CD14-positive monocyte (primary cell): Measurements from ENCODE around the gene ADNP2. TPM values are rescaled to one million over a fixed set of nuclear protein-coding genes. Genes with fewer than 3 reads are reported as not detected.

ENCODE experiments used
- DNase-seq, 3 donors: peaks; one replicate each; pipeline ENCODE4 v3.0.0-alpha.2; 2011 to 2022
- H2AFZ ChIP-seq: 2 replicates; pipeline ENCODE4 v1.6.0; 2012; ENCODE audit warnings: mild to moderate bottlenecking, low read depth, low read length, inconsistent platforms; ENCODE audit not compliant: insufficient read depth, poor library complexity, severe bottlenecking
- H3K27ac ChIP-seq, 2 donors: 1 replicate in 1 of 2; 2 replicates in 1 of 2; pipeline ENCODE4 v1.5.1; 2012 to 2013; ENCODE audit warnings: low read length in 2 of 2, control low read depth in 1 of 2, inconsistent platforms in 1 of 2, low read depth in 1 of 2, mild to moderate bottlenecking in 1 of 2
- H3K27me3 ChIP-seq, 2 donors: one replicate each; pipeline versions ENCODE4 v1.6.0 to v1.6.1; 2011 to 2013; ENCODE audit warnings: low read length in 2 of 2; ENCODE audit not compliant: control insufficient read depth in 2 of 2, insufficient read depth in 2 of 2
- H3K36me3 ChIP-seq, 2 donors: replicated peaks in 1 of 2; 1 replicate in 1 of 2; 2 replicates in 1 of 2; pipeline versions ENCODE4 v1.5.1 to v1.6.1; 2012 to 2013; ENCODE audit warnings: low read length in 2 of 2, control low read depth in 1 of 2, inconsistent platforms in 1 of 2, mild to moderate bottlenecking in 1 of 2; ENCODE audit not compliant: insufficient read depth in 2 of 2, control insufficient read depth in 1 of 2
- H3K4me1 ChIP-seq, 2 donors: 1 replicate in 1 of 2; 2 replicates in 1 of 2; pipeline versions ENCODE4 v1.5.1 to v1.6.1; 2012 to 2013; ENCODE audit warnings: low read length in 2 of 2, control low read depth in 1 of 2, inconsistent platforms in 1 of 2, mild to moderate bottlenecking in 1 of 2, moderate library complexity in 1 of 2; ENCODE audit not compliant: insufficient read depth in 2 of 2, control insufficient read depth in 1 of 2
- H3K4me2 ChIP-seq: replicated peaks from 2 replicates; pipeline ENCODE3; 2012; ENCODE audit warnings: low read length, moderate library complexity, mild to moderate bottlenecking; ENCODE audit not compliant: poor library complexity, severe bottlenecking; ENCODE audit errors: extremely low read depth
- H3K4me3 ChIP-seq, 3 experiments: fragments of 200-600 bp in 1 of 3; sonication (generic) in 1 of 3; replicated peaks in 1 of 3; 1 replicate in 2 of 3; 2 replicates in 1 of 3; pipeline ENCODE4 v1.5.1; 2011 to 2013; ENCODE audit warnings: low read length in 3 of 3, mild to moderate bottlenecking in 3 of 3, control low read depth in 2 of 3, low read depth in 2 of 3, inconsistent platforms in 1 of 3, moderate library complexity in 1 of 3
- H3K79me2 ChIP-seq: 2 replicates; pipeline ENCODE4 v1.6.0; 2012; ENCODE audit warnings: mild to moderate bottlenecking, control low read depth, inconsistent platforms, low read length, moderate library complexity; ENCODE audit not compliant: insufficient read depth
- H3K9ac ChIP-seq: 2 replicates; pipeline ENCODE4 v1.6.0; 2017; ENCODE audit warnings: low read length, mild to moderate bottlenecking; ENCODE audit not compliant: insufficient read depth, poor library complexity, severe bottlenecking
- H3K9me3 ChIP-seq, 2 donors: replicated peaks in 1 of 2; 1 replicate in 1 of 2; 2 replicates in 1 of 2; pipeline versions ENCODE4 v1.5.1 to v1.6.1; 2012 to 2013; ENCODE audit warnings: low read length in 2 of 2, control low read depth in 1 of 2; ENCODE audit not compliant: control insufficient read depth in 1 of 2, insufficient read depth in 1 of 2
- H4K20me1 ChIP-seq: 2 replicates; pipeline ENCODE4 v1.6.0; 2012; ENCODE audit warnings: mild to moderate bottlenecking, low read length, control low read depth, moderate library complexity; ENCODE audit not compliant: insufficient read depth
- H3K27ac Mint-ChIP-seq, 7 donors: one replicate each; pipeline ENCODE4 v1.8.0; 2020; ENCODE audit warnings: mild to moderate bottlenecking in 7 of 7, mixed read lengths in 7 of 7, moderate library complexity in 6 of 7, inconsistent platforms in 2 of 7
- H3K27me3 Mint-ChIP-seq, 3 donors: one replicate each; pipeline ENCODE4 v1.8.0; 2021 to 2022; ENCODE audit warnings: low read depth in 3 of 3, mild to moderate bottlenecking in 3 of 3, mixed read lengths in 3 of 3, moderate library complexity in 3 of 3, inconsistent platforms in 1 of 3
- H3K36me3 Mint-ChIP-seq, 2 donors: one replicate each; pipeline ENCODE4 v1.8.0; 2020; ENCODE audit warnings: mixed read lengths in 2 of 2, inconsistent platforms in 1 of 2, mild to moderate bottlenecking in 1 of 2
- H3K4me1 Mint-ChIP-seq: one replicate; pipeline ENCODE4 v1.8.0; 2020; ENCODE audit warnings: mild to moderate bottlenecking, mixed read lengths
- H3K4me3 Mint-ChIP-seq, 2 donors: one replicate each; pipeline ENCODE4 v1.8.0; 2020; ENCODE audit warnings: mild to moderate bottlenecking in 2 of 2, mixed read lengths in 2 of 2, moderate library complexity in 1 of 2
- H3K9me3 Mint-ChIP-seq, 7 donors: one replicate each; pipeline ENCODE4 v1.8.0; 2020 to 2022; ENCODE audit warnings: mixed read lengths in 7 of 7, mild to moderate bottlenecking in 6 of 7, moderate library complexity in 6 of 7, inconsistent platforms in 2 of 7
- WGBS: methylation state at CpG from one replicate; pipeline ENCODE4 v1.1.5; 2013; ENCODE audit warnings: missing lambda C conversion rate; ENCODE audit not compliant: insufficient coverage; 5-methylcytosine and 5-hydroxymethylcytosine counted together
- intact Hi-C, 2 donors: fragments of 100-400 bp; cut with micrococcal nuclease; formaldehyde crosslinking; loops; one replicate each; pipeline versions ENCODE4 v1.15.0 to v1.15.1; 2023
- polyA plus RNA-seq, 3 donors: library from polyadenylated mRNA; depleted of rRNA in 1 of 3; unstranded in 2 of 3; stranded (reverse) in 1 of 3; fragments of 300-500 nt in 2 of 3; fragments of >200 nt in 1 of 3; fragmentation: Illumina TruSeq in 2 of 3; gene quantifications; 1 replicate in 2 of 3; 2 replicates in 1 of 3; pipeline ENCODE4 v1.2.3, GENCODE V29; 2012 to 2021
- TF ChIP-seq, protein P1 (sequence below): fragments of 200-600 bp; IDR thresholded peaks from one replicate; pipeline ENCODE4 v1.8.0; 2022; ENCODE audit warnings: antibody characterized with exemption, mild to moderate bottlenecking

The ADNP2 gene
- polyA plus RNA-seq, 3 donors, result 3.0 to 5.6 (median 3.6) TPM

DNA sequence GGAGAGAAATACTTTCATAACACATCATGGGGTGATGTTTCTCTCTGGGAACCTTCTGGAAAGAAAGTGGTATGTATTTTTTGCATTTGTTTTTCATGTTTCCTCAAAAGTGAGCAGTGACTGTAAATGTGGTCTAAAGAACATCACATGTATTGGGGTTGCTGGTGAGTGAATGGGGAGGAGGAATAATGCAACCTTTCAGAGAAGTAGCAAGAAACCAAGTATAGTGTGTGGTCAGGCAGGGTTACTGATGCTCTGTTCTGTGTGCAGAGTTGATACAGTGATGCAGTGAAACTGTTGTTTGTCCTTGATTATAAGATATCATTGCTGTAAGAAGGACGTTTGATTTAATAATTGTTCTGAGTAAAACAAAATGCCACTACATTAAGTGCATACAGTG, 24.1 kb downstream of the ADNP2 start:
- Histone ChIP-seq H2AFZ (no peak overlapping the region), H3K27me3 (no peaks in the 10 kb centered on the region), H3K79me2 (no peaks in the 10 kb centered on the region), H3K4me3 (no peak overlapping the region), H3K4me1 (no peaks in the 10 kb centered on the region), H3K4me2 (no peak overlapping the region), H3K36me3 (peaks cover 25 to 56% of the 10 kb centered on the region in 2 donors), H3K27ac (no peak overlapping the region), H4K20me1 (no peaks in the 10 kb centered on the region), H3K9ac (no peak overlapping the region), H3K9me3 (no peaks in the 10 kb centered on the region)
- Mint-ChIP-seq H3K27me3 (no peaks in the 10 kb centered on the region), H3K36me3 (peaks cover 57 to 61% of the 10 kb centered on the region in 2 donors), H3K9me3 (no peaks in the 10 kb centered on the region), H3K4me3 (no peak overlapping the region), H3K27ac (no peak overlapping the region), H3K4me1 (no peaks in the 10 kb centered on the region)
- intact Hi-C loops, result no loop called here
- TF ChIP-seq, protein P1, sequence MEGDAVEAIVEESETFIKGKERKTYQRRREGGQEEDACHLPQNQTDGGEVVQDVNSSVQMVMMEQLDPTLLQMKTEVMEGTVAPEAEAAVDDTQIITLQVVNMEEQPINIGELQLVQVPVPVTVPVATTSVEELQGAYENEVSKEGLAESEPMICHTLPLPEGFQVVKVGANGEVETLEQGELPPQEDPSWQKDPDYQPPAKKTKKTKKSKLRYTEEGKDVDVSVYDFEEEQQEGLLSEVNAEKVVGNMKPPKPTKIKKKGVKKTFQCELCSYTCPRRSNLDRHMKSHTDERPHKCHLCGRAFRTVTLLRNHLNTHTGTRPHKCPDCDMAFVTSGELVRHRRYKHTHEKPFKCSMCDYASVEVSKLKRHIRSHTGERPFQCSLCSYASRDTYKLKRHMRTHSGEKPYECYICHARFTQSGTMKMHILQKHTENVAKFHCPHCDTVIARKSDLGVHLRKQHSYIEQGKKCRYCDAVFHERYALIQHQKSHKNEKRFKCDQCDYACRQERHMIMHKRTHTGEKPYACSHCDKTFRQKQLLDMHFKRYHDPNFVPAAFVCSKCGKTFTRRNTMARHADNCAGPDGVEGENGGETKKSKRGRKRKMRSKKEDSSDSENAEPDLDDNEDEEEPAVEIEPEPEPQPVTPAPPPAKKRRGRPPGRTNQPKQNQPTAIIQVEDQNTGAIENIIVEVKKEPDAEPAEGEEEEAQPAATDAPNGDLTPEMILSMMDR, result no peak
- WGBS, result no CpG with 5 or more reads among the region's 1 CpG
- no peak for DNase-seq

DNA sequence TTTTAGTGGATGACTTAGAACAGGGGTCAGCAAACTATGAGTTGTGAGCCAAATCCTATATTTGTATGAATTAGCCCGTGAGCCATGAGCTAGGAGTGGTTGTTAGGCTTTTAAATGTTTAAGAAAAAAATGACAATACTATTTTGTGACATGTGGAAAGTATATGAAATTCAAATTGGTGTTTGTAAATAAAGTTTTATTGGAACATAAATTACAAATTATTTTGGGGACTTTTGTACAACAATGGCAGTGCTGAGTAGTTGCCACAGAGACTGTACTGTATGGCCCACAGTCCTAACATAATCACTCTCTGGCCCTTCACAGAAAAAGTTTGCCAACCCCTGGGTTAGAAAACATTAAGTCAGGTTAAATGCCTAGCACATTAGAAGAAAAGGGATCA, 26.1 kb downstream of the ADNP2 start:
- no peak overlapping the region for H3K27ac Mint-ChIP-seq

More for the DNA sequence above, 26.1 kb downstream of the ADNP2 start:
- Histone ChIP-seq H3K9ac (no peak overlapping the region), H3K27ac (no peak overlapping the region), H3K9me3 (no peaks in the 10 kb centered on the region), H2AFZ (no peak overlapping the region), H4K20me1 (no peaks in the 10 kb centered on the region), H3K4me2 (no peak overlapping the region), H3K4me1 (no peaks in the 10 kb centered on the region), H3K36me3 (peaks cover 27 to 65% of the 10 kb centered on the region in 2 donors), H3K79me2 (no peaks in the 10 kb centered on the region), H3K27me3 (no peaks in the 10 kb centered on the region), H3K4me3 (no peak overlapping the region)
- intact Hi-C loops, result no loop called here
- WGBS, result no CpG with 5 or more reads among the region's 1 CpG
- no peaks in the 10 kb centered on the region for H3K27me3 Mint-ChIP-seq
- H3K36me3 Mint-ChIP-seq, result peaks cover 68 to 72% of the 10 kb centered on the region in 2 donors
- TF ChIP-seq, protein P1, result no peak
- DNase-seq, result no peak
- H3K4me1 Mint-ChIP-seq, result no peaks in the 10 kb centered on the region
- no peaks in the 10 kb centered on the region for H3K9me3 Mint-ChIP-seq
- no peak overlapping the region for H3K4me3 Mint-ChIP-seq
